Measurements from ENCODE around the gene SMAD7. TPM values are rescaled to one million over a fixed set of nuclear protein-coding genes. Genes with fewer than 3 reads are reported as not detected.

The SMAD7 gene
- total RNA-seq, 2 donors from 2014 or later = 55.1 to 98.1 TPM

DNA sequence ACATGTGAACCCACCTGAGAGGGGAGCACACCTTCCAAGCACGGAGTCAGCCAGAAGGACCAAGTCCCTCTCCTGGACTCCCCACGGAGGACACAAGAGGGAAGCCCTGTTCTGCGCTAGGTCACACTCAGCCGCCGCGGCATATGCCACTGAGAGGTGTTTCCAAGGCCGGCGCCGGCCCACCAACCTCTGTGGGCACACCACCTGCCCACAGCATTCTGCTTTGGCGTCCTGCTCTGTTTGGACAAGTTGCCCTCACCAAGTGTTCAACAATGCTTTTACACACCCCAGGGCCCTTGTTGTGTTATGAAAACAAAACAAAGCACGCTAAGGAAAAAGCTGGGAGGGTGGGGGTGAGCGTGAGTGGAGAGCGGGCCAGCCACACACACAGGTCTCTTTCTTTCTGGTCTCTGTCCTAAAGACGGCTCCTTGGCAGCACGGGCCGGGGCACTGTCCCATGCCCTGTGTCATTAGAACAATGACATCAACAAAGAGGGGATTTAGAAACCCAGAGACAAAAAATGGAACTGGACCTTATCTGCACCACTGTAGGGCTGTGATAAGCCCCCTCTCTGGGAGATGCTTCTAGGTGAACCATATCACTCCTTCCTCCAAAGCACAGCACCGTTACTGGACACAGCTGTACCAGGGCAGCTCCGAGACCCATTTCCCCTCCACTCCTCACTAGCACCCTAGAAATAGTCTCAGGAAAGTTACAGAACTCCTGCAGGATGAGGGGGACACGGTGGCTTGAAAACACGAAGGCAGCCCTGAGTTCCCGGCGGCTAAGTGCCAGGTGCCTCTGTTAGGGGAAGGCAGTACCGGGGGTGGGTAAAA is 17.0 kb downstream of the SMAD7 start:
- TF ChIP-seq, protein P1, sequence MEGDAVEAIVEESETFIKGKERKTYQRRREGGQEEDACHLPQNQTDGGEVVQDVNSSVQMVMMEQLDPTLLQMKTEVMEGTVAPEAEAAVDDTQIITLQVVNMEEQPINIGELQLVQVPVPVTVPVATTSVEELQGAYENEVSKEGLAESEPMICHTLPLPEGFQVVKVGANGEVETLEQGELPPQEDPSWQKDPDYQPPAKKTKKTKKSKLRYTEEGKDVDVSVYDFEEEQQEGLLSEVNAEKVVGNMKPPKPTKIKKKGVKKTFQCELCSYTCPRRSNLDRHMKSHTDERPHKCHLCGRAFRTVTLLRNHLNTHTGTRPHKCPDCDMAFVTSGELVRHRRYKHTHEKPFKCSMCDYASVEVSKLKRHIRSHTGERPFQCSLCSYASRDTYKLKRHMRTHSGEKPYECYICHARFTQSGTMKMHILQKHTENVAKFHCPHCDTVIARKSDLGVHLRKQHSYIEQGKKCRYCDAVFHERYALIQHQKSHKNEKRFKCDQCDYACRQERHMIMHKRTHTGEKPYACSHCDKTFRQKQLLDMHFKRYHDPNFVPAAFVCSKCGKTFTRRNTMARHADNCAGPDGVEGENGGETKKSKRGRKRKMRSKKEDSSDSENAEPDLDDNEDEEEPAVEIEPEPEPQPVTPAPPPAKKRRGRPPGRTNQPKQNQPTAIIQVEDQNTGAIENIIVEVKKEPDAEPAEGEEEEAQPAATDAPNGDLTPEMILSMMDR (IDR thresholded peaks at IDR 0.05) = peak in 1 of 2 donors; percentile 14
- H3K9me3 ChIP-seq = no peaks in the 10 kb centered on the region
- peak overlapping the region; percentile 90 to 98 for H3K27ac ChIP-seq
- peaks cover 0 to 100% of the 10 kb centered on the region in 2 donors for H3K4me1 ChIP-seq
- no peaks in the 10 kb centered on the region for H3K27me3 ChIP-seq
- no peaks in the 10 kb centered on the region for H3K36me3 ChIP-seq
- peak overlapping the region in 1 of 2 donors; percentile 19 for H3K4me3 ChIP-seq
- no peak for DNase-seq (ENCODE audit: low spot score)

DNA sequence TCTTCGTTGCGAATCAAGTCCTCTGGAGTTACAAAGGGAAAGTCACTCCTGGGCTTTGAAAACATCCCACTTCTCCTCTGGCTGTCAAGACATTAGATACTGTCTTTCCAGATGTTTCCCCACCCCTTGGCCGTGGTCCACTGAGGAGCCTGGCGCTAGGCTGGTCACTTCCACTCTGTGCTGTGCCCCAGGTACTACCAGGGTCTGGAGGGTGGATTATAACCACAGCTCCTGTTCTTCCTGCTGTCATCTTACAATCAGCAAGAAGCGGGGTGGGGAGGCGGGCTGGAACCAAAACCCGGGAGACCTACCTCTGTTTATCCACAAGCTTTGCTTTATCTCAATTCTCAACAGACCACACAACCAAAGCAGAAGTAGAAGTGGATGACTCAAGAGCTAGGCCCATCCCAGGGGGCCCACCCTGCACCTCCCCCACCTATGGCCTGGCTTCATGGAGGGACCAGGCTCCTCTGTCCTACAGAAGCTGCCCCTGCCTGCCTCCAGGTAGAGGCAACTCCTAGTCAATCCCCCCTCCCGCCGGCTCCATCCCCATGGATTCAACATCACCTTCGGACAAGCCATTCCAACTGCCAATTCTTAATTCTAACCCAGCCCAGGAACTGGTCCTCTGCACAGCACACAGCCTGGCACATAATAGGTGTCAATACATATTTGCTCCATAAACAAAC is 17.8 kb downstream of the SMAD7 start:
- H3K4me1 ChIP-seq = peaks cover 0 to 100% of the 10 kb centered on the region in 2 donors
- H3K4me3 ChIP-seq = peak overlapping the region in 1 of 2 donors; percentile 19
- no peak for DNase-seq (ENCODE audit: low spot score)

DNA sequence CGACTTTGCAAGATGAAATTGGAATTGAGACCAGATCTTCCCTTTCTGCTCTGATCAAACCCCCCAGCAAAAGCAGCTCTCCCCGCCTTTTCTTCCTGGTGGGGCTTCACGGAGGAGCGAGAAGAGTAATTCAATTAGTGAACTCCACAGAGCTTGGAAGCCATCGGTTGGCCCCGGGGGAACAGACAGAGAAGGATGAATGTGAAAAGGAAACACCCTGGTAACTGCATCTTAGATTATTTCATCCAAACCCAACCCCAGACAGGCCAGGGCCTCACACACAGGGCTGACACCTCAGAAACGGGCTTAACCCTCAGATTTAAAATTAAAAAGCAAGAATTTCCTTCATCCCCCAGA is 18.3 kb downstream of the SMAD7 start:
- TF ChIP-seq, protein P1 (IDR thresholded peaks at IDR 0.05) = no peak
- Histone ChIP-seq H3K4me1 (peaks cover 0 to 100% of the 10 kb centered on the region in 2 donors), H3K36me3 (no peaks in the 10 kb centered on the region), H3K27ac (peak overlapping the region; percentile 90 to 98), H3K9me3 (no peaks in the 10 kb centered on the region), H3K4me3 (no peak overlapping the region), H3K27me3 (no peaks in the 10 kb centered on the region)
- no peak for DNase-seq (ENCODE audit: low spot score)

More for the DNA sequence above, 17.8 kb downstream of the SMAD7 start:
- Histone ChIP-seq H3K27me3 (no peaks in the 10 kb centered on the region), H3K27ac (peak overlapping the region; percentile 90 to 98), H3K9me3 (no peaks in the 10 kb centered on the region), H3K36me3 (no peaks in the 10 kb centered on the region)
- TF ChIP-seq, protein P1 (IDR thresholded peaks at IDR 0.05) = no peak

DNA sequence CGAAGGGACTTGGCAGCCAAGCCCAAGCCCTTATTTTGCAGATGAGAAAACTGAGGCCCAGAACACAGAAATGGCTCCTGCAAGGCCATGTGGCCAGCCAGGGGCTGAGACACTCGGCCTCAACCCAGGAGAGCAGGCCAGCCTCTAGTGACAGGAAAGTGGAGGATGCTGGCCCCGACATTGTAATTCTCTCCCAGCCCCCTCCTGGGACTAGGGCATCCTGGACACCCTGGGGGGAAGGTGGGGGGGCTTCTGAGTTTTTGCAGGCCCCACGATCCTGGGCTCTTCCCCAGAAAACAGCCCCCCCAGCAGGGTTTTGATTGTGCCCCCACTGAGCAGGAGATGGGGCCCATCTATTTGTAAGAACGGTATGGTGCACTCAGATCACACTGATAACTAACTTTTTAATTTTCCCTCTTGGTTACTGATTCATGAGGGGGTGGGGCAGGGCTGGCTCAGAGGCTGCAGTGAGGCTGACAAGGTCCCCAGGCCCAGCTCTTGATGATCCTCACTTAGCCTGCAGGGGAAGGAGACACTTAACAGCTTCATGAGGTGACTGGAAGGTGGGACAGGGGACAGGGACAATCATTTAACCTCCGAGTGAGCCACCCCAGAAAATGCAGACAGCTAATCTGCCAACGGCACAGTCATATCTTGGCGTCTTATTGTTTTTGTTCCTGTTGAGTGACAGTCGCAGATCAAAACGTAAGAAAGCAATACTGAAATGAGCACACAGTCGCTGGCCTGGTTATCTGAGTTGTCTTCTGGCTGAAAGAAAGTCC is 18.9 kb downstream of the SMAD7 start:
- peaks cover 0 to 100% of the 10 kb centered on the region in 2 donors for H3K4me1 ChIP-seq
- H3K36me3 ChIP-seq = no peaks in the 10 kb centered on the region
- no peak for DNase-seq (ENCODE audit: low spot score)
- peak overlapping the region; percentile 90 to 98 for H3K27ac ChIP-seq
- H3K4me3 ChIP-seq = no peak overlapping the region
- no peaks in the 10 kb centered on the region for H3K27me3 ChIP-seq
- TF ChIP-seq, protein P1 (IDR thresholded peaks at IDR 0.05) = no peak
- no peaks in the 10 kb centered on the region for H3K9me3 ChIP-seq

DNA sequence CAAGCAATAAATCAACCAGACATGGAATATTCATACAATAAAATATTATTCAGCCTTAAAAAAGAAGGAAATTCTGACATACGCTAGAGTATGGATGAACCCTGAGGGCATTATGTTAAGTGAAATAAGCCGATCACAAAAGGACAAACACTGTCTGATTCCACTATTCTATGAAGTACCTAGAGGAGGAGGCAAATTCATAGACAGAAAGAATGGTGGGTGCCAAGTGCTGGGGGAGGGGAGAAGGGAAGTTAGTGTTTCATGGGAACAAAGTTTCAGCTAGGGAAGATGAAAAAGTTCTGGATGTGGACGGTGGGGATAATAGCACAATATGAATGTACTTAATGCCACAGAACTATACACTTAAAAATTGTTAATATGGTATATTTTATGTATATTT is 19.8 kb downstream of the SMAD7 start:
- no peak for DNase-seq (ENCODE audit: low spot score)
- peaks cover 0 to 100% of the 10 kb centered on the region in 2 donors for H3K4me1 ChIP-seq
- no peaks in the 10 kb centered on the region for H3K27me3 ChIP-seq
- H3K36me3 ChIP-seq = no peaks in the 10 kb centered on the region
- H3K27ac ChIP-seq = peak overlapping the region; percentile 81 to 98
- no peak overlapping the region for H3K4me3 ChIP-seq
- TF ChIP-seq, protein P1 (IDR thresholded peaks at IDR 0.05) = no peak
- H3K9me3 ChIP-seq = no peaks in the 10 kb centered on the region
